ENCODE results near the gene SMIM22. TPM values are rescaled to one million over a fixed set of nuclear protein-coding genes. Genes with fewer than 3 reads are reported as not detected.

SMIM22 gene
- total and polyA plus RNA-seq, 2 of the 8 experiments (the other 6 are each of a cell fraction or from before 2014, with no cell fraction given): not detected

- TF ChIP-seq JUND (IDR thresholded peaks at IDR 0.05; ENCODE audit: low read length): no peak
- peak; percentile 46; the same call in 1 of the 2 replicates for TF ChIP-seq TBP (IDR thresholded peaks at IDR 0.05; ENCODE audit: low read depth, low read length)
- TF ChIP-seq SIRT6 (IDR thresholded peaks at IDR 0.05; ENCODE audit: low read length): no peak
- no peak for TF ChIP-seq CTCF (IDR thresholded peaks at IDR 0.05; ENCODE audit: control extremely low read depth in 1 of 3, insufficient read depth in 1 of 3, low read depth in 1 of 3, low read length in 3 of 3)
- no peak for TF ChIP-seq RXRA (IDR thresholded peaks at IDR 0.05; ENCODE audit: insufficient read depth, low read depth, low read length)
- 0 out of 2 replicates have a peak, but pooled peaks have one; percentile 23 for TF ChIP-seq EGR1 (IDR thresholded peaks at IDR 0.05; ENCODE audit: borderline replicate concordance, low read depth, low read length)
- TF ChIP-seq RNF2 (IDR thresholded peaks at IDR 0.05; ENCODE audit: borderline replicate concordance, low read depth, low read length, missing control alignments, poor library complexity, severe bottlenecking): no peak
- TF ChIP-seq KDM4A (IDR thresholded peaks at IDR 0.05; ENCODE audit: low read depth, low read length, severe bottlenecking): peak; percentile 55
- no peak for TF ChIP-seq JUN (IDR thresholded peaks at IDR 0.05; ENCODE audit: low read depth, low read length)
- no peak; the same call in 1 of the 2 replicates for TF ChIP-seq PHF8 (conservative IDR thresholded peaks at IDR 0.05; ENCODE audit: low read depth, low read length)
- peak; percentile 73; the same call in 1 of the 2 replicates for TF ChIP-seq GABPA (IDR thresholded peaks at IDR 0.05; ENCODE audit: borderline replicate concordance, insufficient read depth, low read length)
- TF ChIP-seq EP300 (IDR thresholded peaks at IDR 0.05; ENCODE audit: borderline replicate concordance in 1 of 2, low read depth in 2 of 2, low read length in 2 of 2): no peak
- TF ChIP-seq SIN3A (conservative IDR thresholded peaks at IDR 0.05 in 1 of 2, IDR thresholded peaks at IDR 0.05 in 1 of 2; ENCODE audit: low read depth in 1 of 2, low read length in 2 of 2): peak in 1 of 2 experiments; percentile 75; a peak in 1 of 4 replicates
- TF ChIP-seq KDM5A (IDR thresholded peaks at IDR 0.05; ENCODE audit: low read length): no peak
- peak; percentile 95 for TF ChIP-seq KDM1A (IDR thresholded peaks at IDR 0.05; ENCODE audit: borderline replicate concordance, low read length)
- no peak for TF ChIP-seq CBX5 (IDR thresholded peaks at IDR 0.05; ENCODE audit: low read depth, low read length)
- no peak for TF ChIP-seq FOSL1 (IDR thresholded peaks at IDR 0.05; ENCODE audit: insufficient read depth, low read depth, low read length)
Observed at GRCh38 chr16:4768549-4769305, 26.4 kb upstream of the SMIM22 start (continued).

Data from H1 (cell line).